ENCODE measurements around the gene ZBTB4.

Gene ZBTB4

DNA sequence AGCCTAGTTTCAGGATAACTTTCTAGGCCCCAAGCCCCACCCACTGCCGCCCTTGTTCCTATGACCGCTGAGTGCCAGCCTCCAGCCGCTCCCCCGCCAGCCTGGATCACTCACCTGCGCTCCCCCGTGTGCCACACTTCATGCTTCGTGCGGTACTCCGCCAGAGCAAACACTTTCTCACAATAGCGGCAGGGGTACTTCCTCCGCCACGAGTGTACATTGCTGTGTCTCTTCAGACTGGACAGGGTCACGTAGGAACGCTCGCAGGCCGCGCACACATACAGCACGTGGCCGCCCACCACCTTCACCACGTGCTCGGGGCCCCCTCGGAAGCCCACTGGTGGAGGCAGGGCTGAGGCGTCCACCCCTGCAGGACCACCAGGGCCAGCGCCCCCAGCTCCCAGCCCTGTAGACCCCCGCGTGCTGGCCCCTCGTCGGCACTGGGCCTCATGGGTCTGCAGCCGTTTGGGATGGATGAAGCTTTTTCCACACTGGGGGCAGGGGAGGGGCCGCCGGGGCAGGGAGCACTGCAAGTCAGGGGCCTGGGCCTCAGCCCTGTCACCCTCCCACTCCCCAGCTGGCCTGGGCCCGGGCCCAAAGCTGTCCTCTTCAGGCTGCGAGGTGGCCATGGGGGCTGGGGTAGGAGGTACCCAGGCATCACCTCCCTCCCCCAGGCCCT, 13.7 kb downstream of the ZBTB4 start:
- DNase-seq (ENCODE audit: low read depth) = no peak
- TF ChIP-seq CTCF (IDR thresholded peaks at IDR 0.05; ENCODE audit: control insufficient read depth, insufficient read depth, low read depth, low read length, missing control alignments) = no peak
- H3K4me3 ChIP-seq (ENCODE audit: control insufficient read depth, low read depth, low read length) = no peak overlapping the region

GRCh38 chr17:7464081-7464480, 15.3 kb downstream of the ZBTB4 start:
- no peak for DNase-seq (ENCODE audit: low read depth)
- no peak for TF ChIP-seq CTCF (IDR thresholded peaks at IDR 0.05; ENCODE audit: control insufficient read depth, insufficient read depth, low read depth, low read length, missing control alignments)
- H3K4me3 ChIP-seq (ENCODE audit: control insufficient read depth, low read depth, low read length) = no peak overlapping the region

DNA sequence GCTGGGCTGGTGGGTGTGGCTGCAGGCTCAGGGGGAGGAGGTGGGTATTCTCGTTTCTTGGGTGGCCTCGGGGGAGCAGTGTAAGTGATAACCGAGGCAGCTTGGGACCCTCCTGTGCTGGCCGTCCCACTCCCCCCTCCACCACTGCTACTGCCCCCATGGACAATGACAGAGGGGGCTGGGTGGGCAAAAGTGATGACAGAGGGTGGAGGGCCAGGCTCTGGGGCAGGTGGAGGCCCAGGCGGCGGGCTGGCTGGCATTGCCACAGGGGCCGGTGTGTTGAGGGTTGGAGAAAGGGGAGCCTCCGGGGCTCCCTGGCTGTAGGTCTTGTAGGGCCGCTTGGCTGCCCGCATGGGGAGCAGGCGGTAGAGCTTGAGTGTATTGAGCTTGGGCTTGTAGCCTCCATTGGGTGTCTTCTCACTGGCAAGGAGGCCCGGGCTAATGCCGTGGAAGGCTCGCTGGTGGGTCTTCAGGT, 16.0 kb downstream of the ZBTB4 start:
- H3K4me3 ChIP-seq (ENCODE audit: control insufficient read depth, low read depth, low read length) = no peak overlapping the region
- DNase-seq (ENCODE audit: low read depth) = no peak
- TF ChIP-seq CTCF (IDR thresholded peaks at IDR 0.05; ENCODE audit: control insufficient read depth, insufficient read depth, low read depth, low read length, missing control alignments) = no peak

- no peak overlapping the region for H3K4me3 ChIP-seq (ENCODE audit: control insufficient read depth, low read depth, low read length)
- TF ChIP-seq CTCF (IDR thresholded peaks at IDR 0.05; ENCODE audit: control insufficient read depth, insufficient read depth, low read depth, low read length, missing control alignments) = no peak
- no peak for DNase-seq (ENCODE audit: low read depth)
Observed at GRCh38 chr17:7462474-7463371, 16.7 kb downstream of the ZBTB4 start.

GRCh38 chr17:7460850-7461660, 18.4 kb downstream of the ZBTB4 start:
- no peak for TF ChIP-seq CTCF (IDR thresholded peaks at IDR 0.05; ENCODE audit: control insufficient read depth, insufficient read depth, low read depth, low read length, missing control alignments)
- no peak for DNase-seq (ENCODE audit: low read depth)
- H3K4me3 ChIP-seq (ENCODE audit: control insufficient read depth, low read depth, low read length) = no peak overlapping the region

- no peak overlapping the region for H3K4me3 ChIP-seq (ENCODE audit: control insufficient read depth, low read depth, low read length)
- TF ChIP-seq CTCF (IDR thresholded peaks at IDR 0.05; ENCODE audit: control insufficient read depth, insufficient read depth, low read depth, low read length, missing control alignments) = no peak
- no peak for DNase-seq (ENCODE audit: low read depth)
Observed at GRCh38 chr17:7459961-7460545, 19.4 kb downstream of the ZBTB4 start.

Data from AG09309 (cell line).